Caco-2 (cell line): Measurements from ENCODE around the gene ELMO1. TPM values are rescaled to one million over a fixed set of nuclear protein-coding genes. Genes with fewer than 3 reads are reported as not detected.

Source experiments
- BruUV-seq: library from RNA; stranded (reverse); fragments of 400-500 nt; replicated peaks from 2 replicates; lab custom pipeline; 2021; lab: Mats Ljungman, UMichigan
- CTCF ChIA-PET: fragments of 300-600 bp; sonication (Branson Sonifier 250); formaldehyde crosslinking; loops from one replicate; lab custom pipeline; 2022; ENCODE audit warnings: antibody characterized with exemption; lab: Charles Lee
- POLR2A ChIA-PET: fragments of 300-600 bp; sonication (Branson Sonifier 250); formaldehyde crosslinking; loops from one replicate; lab custom pipeline; 2022; ENCODE audit warnings: antibody characterized with exemption; lab: Charles Lee
- DNase-seq, 2 experiments: peaks; one replicate each; pipeline versions ENCODE4 v3.0.0 to v3.0.0-alpha.2; 2020 to 2022
- H3K27me3 ChIP-seq: replicated peaks from 2 replicates; pipeline ENCODE4 v1.6.0; 2011; ENCODE audit warnings: low read length; ENCODE audit not compliant: control insufficient read depth, insufficient read depth
- H3K36me3 ChIP-seq: 2 replicates; pipeline ENCODE4 v1.5.1; 2011; ENCODE audit warnings: low read length; ENCODE audit not compliant: control insufficient read depth, insufficient read depth
- H3K4me1 ChIP-seq: fragments of 250-450 bp; sonication (Bioruptor Pico); 2 replicates; pipeline ENCODE4 v1.5.1; 2020; ENCODE audit warnings: mild to moderate bottlenecking
- H3K4me3 ChIP-seq: 2 replicates; pipeline ENCODE4 v1.5.1; 2011; ENCODE audit warnings: low read depth, mild to moderate bottlenecking, control low read depth, low read length
- H3K9me3 ChIP-seq: fragments of 250-450 bp; sonication (Bioruptor Pico); 2 replicates; pipeline ENCODE4 v1.5.1; 2020; ENCODE audit warnings: mild to moderate bottlenecking, moderate library complexity
- H3K27ac Mint-ChIP-seq: one replicate; pipeline ENCODE4 v1.8.0; 2022; ENCODE audit warnings: mixed read lengths; ENCODE audit not compliant: unreplicated experiment
- H3K27me3 Mint-ChIP-seq: one replicate; pipeline ENCODE4 v1.8.0; 2022; ENCODE audit warnings: mixed read lengths; ENCODE audit not compliant: insufficient read depth, unreplicated experiment
- H3K36me3 Mint-ChIP-seq: one replicate; pipeline ENCODE4 v1.8.0; 2022; ENCODE audit warnings: mild to moderate bottlenecking, mixed read lengths; ENCODE audit not compliant: insufficient read depth, unreplicated experiment
- H3K4me1 Mint-ChIP-seq: one replicate; pipeline ENCODE4 v1.8.0; 2022; ENCODE audit warnings: low read depth, mixed read lengths; ENCODE audit not compliant: unreplicated experiment
- H3K4me3 Mint-ChIP-seq: one replicate; pipeline ENCODE4 v1.8.0; 2022; ENCODE audit warnings: mild to moderate bottlenecking, moderate library complexity, mixed read lengths; ENCODE audit not compliant: unreplicated experiment
- H3K9me3 Mint-ChIP-seq: one replicate; pipeline ENCODE4 v1.8.0; 2022; ENCODE audit warnings: mixed read lengths; ENCODE audit not compliant: unreplicated experiment
- intact Hi-C: fragments of 100-400 bp; cut with micrococcal nuclease; formaldehyde crosslinking; loops from one replicate; pipeline ENCODE4 v1.10.0; 2022; ENCODE audit not compliant: unreplicated experiment
- total RNA-seq: library from RNA; stranded (reverse); gene quantifications from 2 replicates; pipeline ENCODE4 v1.2.3, GENCODE V29; 2022
- TF ChIP-seq, protein P1 (sequence below), 2 experiments: fragments of 200-600 bp in 1 of 2; IDR thresholded peaks; 1 replicate in 1 of 2; 2 replicates in 1 of 2; pipeline versions ENCODE4 v1.5.1 to v1.8.0; 2011 to 2022; ENCODE audit warnings: antibody characterized with exemption in 1 of 2, control low read depth in 1 of 2, inconsistent platforms in 1 of 2, low read depth in 1 of 2, low read length in 1 of 2, mild to moderate bottlenecking in 1 of 2, moderate library complexity in 1 of 2; ENCODE audit not compliant: insufficient read depth in 1 of 2, severe bottlenecking in 1 of 2, unreplicated experiment in 1 of 2

Gene ELMO1
- total RNA-seq, 1 experiment from 2014 or later = 0.14 TPM

DNA sequence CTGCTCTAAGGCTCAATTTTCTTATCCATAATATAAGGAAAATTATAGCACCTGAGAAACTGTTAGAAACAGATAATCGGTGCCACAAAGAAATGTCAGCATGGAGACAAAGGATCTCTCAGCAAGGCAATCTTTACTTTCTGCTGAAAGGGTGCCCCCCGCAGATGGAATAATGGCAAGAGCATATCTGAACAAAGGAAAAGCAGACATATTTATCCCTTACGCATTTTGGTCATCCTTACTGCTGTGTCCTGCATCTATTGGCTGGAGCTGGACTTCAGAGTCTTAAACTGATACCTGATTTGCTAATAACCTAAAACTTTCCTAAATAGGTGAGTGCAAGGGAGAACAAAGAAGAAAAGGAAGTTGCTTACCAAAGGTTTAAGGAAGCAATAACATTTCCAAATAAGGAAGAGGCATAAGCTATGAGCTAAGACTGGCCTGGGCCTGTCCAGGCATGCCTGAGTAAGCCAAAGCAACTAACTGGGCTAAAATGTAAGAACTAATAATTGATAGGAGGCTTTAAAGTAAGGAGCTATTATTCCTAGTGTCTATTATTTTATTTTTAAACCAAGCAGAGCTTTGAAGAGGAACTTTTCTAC is 39.6 kb upstream of the ELMO1 start:
- no peaks in the 10 kb centered on the region for H3K4me1 ChIP-seq
- no TSS peak for BruUV-seq
- Mint-ChIP-seq H3K36me3 (no peaks in the 10 kb centered on the region), H3K4me3 (no peak overlapping the region), H3K27ac (no peak overlapping the region), H3K27me3 (peaks cover 3% of the 10 kb centered on the region), H3K9me3 (no peaks in the 10 kb centered on the region), H3K4me1 (no peaks in the 10 kb centered on the region)
- ChIA-PET POLR2A (no interaction called here), CTCF (no interaction called here)
- intact Hi-C loops = no loop called here
- DNase-seq = no peak
- H3K4me3 ChIP-seq = no peak overlapping the region
- no peaks in the 10 kb centered on the region for H3K9me3 ChIP-seq
- TF ChIP-seq, protein P1, sequence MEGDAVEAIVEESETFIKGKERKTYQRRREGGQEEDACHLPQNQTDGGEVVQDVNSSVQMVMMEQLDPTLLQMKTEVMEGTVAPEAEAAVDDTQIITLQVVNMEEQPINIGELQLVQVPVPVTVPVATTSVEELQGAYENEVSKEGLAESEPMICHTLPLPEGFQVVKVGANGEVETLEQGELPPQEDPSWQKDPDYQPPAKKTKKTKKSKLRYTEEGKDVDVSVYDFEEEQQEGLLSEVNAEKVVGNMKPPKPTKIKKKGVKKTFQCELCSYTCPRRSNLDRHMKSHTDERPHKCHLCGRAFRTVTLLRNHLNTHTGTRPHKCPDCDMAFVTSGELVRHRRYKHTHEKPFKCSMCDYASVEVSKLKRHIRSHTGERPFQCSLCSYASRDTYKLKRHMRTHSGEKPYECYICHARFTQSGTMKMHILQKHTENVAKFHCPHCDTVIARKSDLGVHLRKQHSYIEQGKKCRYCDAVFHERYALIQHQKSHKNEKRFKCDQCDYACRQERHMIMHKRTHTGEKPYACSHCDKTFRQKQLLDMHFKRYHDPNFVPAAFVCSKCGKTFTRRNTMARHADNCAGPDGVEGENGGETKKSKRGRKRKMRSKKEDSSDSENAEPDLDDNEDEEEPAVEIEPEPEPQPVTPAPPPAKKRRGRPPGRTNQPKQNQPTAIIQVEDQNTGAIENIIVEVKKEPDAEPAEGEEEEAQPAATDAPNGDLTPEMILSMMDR (IDR thresholded peaks at IDR 0.05; ENCODE audit: insufficient read depth in 1 of 2, low read depth in 1 of 2, low read length in 1 of 2, severe bottlenecking in 1 of 2, unreplicated experiment in 1 of 2) = no peak
- H3K36me3 ChIP-seq = no peaks in the 10 kb centered on the region
- H3K27me3 ChIP-seq = no peaks in the 10 kb centered on the region

DNA sequence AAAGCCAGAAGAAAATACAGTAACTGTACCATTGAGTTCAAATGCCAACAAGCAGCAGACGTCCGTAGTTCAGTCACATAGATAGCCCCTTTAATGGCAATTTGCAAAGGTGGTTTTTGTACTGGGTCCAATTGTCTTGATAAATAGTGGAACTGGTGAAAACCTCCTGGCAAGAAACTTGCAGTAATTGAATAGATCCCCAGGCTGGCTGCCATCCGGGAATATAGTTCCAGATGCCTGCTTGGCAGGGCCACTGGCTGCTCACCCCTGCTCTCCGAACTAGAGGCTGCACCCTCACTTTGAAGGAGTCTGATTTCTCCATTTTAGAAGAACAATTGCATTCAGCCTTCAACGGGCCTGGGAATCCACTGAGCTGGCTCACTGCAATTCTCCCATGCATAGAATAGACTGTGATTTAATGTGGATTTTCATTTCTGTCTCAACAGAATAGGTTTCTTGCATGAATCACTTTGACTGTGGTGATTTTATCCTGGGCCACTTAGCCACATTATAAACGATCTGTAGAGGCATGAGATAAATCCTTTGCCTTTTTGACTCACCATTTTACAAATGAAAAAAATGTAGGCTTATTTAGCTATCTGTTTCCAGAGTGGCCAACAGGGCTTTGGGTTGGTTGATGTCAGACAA is 35.9 kb upstream of the ELMO1 start:
- BruUV-seq = no TSS peak
- no peaks in the 10 kb centered on the region for H3K9me3 ChIP-seq
- CTCF ChIA-PET = no interaction called here
- no peak overlapping the region for H3K4me3 ChIP-seq
- Mint-ChIP-seq H3K36me3 (no peaks in the 10 kb centered on the region), H3K9me3 (no peaks in the 10 kb centered on the region), H3K27me3 (peaks cover 9% of the 10 kb centered on the region), H3K4me1 (no peaks in the 10 kb centered on the region), H3K4me3 (no peak overlapping the region), H3K27ac (no peak overlapping the region)
- intact Hi-C loops = no loop called here
- TF ChIP-seq, protein P1 (IDR thresholded peaks at IDR 0.05; ENCODE audit: insufficient read depth in 1 of 2, low read depth in 1 of 2, low read length in 1 of 2, severe bottlenecking in 1 of 2, unreplicated experiment in 1 of 2) = no peak
- H3K36me3 ChIP-seq = no peaks in the 10 kb centered on the region
- POLR2A ChIA-PET = no interaction called here
- DNase-seq = no peak
- H3K27me3 ChIP-seq = no peaks in the 10 kb centered on the region
- no peaks in the 10 kb centered on the region for H3K4me1 ChIP-seq

DNA sequence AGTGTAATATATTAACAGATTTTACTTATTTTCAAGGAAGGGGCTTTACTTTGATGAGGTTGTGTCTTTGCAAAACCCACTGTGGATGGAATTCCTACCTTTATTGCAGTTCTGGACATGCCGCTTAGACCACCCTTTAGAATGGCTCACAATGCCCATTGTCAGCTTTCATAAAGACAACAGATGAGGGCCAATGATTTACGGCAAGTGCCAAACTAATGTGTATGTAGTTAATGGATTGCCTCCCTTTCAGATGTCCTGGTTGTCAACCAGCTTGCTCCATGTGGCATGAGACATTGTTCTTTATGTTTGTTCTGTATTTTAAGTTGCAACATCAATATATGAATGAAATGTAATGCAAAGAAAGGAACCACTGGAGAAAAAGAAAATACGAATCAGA is 35.0 kb upstream of the ELMO1 start:
- ChIA-PET POLR2A (no interaction called here), CTCF (no interaction called here)
- Histone ChIP-seq H3K36me3 (no peaks in the 10 kb centered on the region), H3K27me3 (no peaks in the 10 kb centered on the region), H3K4me3 (no peak overlapping the region), H3K4me1 (no peaks in the 10 kb centered on the region), H3K9me3 (no peaks in the 10 kb centered on the region; the same call in 1 of the 2 replicates)
- Mint-ChIP-seq H3K4me1 (no peaks in the 10 kb centered on the region), H3K36me3 (no peaks in the 10 kb centered on the region), H3K27ac (no peak overlapping the region), H3K27me3 (peaks cover 9% of the 10 kb centered on the region), H3K9me3 (no peaks in the 10 kb centered on the region), H3K4me3 (no peak overlapping the region)
- TF ChIP-seq, protein P1 (IDR thresholded peaks at IDR 0.05; ENCODE audit: insufficient read depth in 1 of 2, low read depth in 1 of 2, low read length in 1 of 2, severe bottlenecking in 1 of 2, unreplicated experiment in 1 of 2) = no peak
- DNase-seq = no peak
- no TSS peak for BruUV-seq
- intact Hi-C loops = no loop called here
